HG03196 (cell line): ENCODE data around the gene LCE1B.

ENCODE experiments used
- ATAC-seq: cut with Tn5 transposase; IDR thresholded peaks from one replicate; pipeline ENCODE4 v1.9.1; 2021; ENCODE audit not compliant: unreplicated experiment

Gene LCE1B

DNA sequence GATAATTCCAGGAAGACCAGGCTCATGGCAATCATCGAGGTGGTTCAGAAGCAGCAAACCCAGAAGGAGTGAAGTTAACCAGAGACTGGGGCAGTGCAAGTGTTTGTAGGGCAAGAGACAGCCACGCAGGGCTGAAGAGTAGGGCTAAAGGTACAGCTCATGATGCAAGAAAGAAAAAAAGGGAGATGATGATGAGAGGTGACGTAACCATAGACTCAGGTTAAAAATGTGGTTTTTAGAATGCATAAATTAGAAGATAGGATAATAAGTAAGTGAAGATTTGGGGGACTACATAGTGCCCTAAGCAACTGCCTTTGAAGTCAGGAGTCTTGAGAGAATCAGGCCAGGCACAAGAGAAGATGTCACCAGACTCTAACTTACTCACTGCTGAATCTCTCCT lies 48.4 kb downstream of the LCE1B start:
- no peak for ATAC-seq

DNA sequence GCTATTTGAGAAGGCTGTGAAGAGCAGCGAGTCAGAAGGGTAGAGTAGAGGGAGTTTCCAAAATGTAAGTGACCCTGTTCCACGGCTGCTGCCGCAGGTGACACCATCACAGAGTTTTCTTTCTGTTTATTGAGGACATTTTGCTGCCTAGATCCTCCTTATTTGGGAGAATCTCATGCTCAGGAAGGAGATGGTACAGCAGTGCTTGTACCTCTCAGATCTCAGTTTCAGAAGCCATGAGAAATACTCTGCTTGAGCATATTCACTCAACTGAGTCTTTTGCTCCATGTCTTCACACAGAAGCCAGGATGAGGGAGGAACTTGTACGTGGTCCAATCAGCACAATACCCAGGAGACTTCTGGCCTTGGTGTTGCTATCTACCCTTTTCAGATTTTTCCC lies 49.6 kb downstream of the LCE1B start:
- no peak for ATAC-seq
